SH-SY5Y (cell line): ENCODE measurements around the gene FAM174B.

Experiments
- GATA2 ChIP-seq: IDR thresholded peaks from 2 replicates; pipeline ENCODE4 v1.6.1; 2011; ENCODE audit warnings: mild to moderate bottlenecking, low read depth, low read length
- GATA3 ChIP-seq: IDR thresholded peaks from 2 replicates; pipeline ENCODE4 v1.6.1; 2011; ENCODE audit warnings: low read depth, mild to moderate bottlenecking, low read length, moderate library complexity

GRCh38 chr15:92690395-92690794 lies 34.8 kb upstream of the FAM174B start:
- no peak for TF ChIP-seq GATA2
- no peak for TF ChIP-seq GATA3
